Subcutaneous adipose tissue (tissue), 4 donors: ENCODE results near the gene SYT17. TPM values are rescaled to one million over a fixed set of nuclear protein-coding genes. Genes with fewer than 3 reads are reported as not detected.

Source experiments
- CTCF ChIP-seq: fragments of 450-650 bp; IDR thresholded peaks from one replicate; pipeline ENCODE4 v1.5.1; 2016; ENCODE audit warnings: low read depth, mild to moderate bottlenecking, control low read depth, antibody characterized with exemption, moderate library complexity
- total RNA-seq, 4 donors: library from RNA; depleted of rRNA; stranded (reverse); fragments of >200 nt; gene quantifications; one replicate each; pipeline ENCODE4 v1.1.0, GENCODE V29; 2016

SYT17 gene
- total RNA-seq, 4 donors from 2014 or later = 1.3 to 9.2 (median 6.1) TPM

DNA sequence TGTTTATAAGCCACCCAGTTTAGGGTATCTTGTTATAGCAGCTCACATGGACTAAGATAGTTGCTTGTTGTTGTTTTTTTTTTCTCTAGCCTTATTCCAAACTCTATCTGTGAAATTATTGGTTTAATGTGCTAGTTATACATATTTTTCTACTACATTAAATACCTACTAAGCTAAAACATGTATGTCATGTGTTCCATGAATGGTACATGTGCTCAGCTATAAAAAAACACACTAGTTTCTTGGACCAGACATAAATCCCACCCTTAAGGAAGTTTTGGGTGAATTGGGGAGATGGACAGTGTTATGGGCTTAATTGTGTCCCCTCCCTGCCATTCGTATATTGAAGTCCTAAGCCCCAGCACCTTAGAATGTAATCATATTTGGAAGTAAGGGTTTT is 34.4 kb upstream of the SYT17 start:
- TF ChIP-seq CTCF = no peak

- no peak for TF ChIP-seq CTCF
These were observed 32.7 kb upstream of the SYT17 start for GRCh38 chr16:19135201-19135842.

- TF ChIP-seq CTCF = no peak
These were observed 32.1 kb upstream of the SYT17 start for GRCh38 chr16:19135896-19136438.

DNA sequence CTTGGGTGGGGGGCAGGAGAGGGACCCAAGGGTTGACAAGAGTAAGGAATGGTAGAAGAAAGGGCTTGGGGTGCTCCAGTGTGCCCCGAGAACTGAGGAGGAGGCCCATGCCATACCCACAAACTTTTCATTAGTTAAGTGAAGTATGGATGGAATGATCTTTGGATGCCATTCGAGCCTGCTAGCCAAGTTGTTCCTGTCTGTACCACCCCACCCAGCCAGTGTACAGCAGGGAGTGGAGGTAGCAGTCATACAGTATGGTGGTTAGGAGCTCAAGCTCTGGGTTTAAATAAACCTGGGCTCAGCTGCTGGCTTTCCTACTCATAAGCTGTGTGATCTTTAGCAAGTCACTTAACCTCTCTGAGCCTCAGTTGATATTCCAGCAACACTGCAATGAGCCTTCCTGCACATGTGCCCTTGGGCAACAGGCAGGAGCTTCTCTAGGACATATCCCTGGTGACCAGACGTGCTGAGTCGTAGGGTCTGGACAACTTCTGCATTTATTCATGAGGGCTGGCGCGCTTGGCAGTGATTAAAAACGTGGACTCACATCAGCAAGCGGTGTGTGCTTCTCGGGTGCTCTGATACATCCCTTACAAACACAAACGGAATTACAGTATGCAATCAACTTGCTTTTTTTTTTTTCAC is 31.4 kb upstream of the SYT17 start:
- no peak for TF ChIP-seq CTCF

- no peak for TF ChIP-seq CTCF
These were observed 30.6 kb upstream of the SYT17 start for GRCh38 chr16:19137201-19138128.

GRCh38 chr16:19138601-19139000 is 29.4 kb upstream of the SYT17 start:
- no peak for TF ChIP-seq CTCF
